HG03108 (cell line): ENCODE data around the gene ZNF835.
"Not testable (repeated sequence)": the region's sequence is repeated elsewhere in the genome, so short reads cannot be mapped to it uniquely, and the experiment has no call there.

Experiments
- ATAC-seq: cut with Tn5 transposase; IDR thresholded peaks from one replicate; pipeline ENCODE4 v1.9.1; 2021; ENCODE audit warnings: moderate library complexity; ENCODE audit not compliant: unreplicated experiment

ZNF835 gene

GRCh38 chr19:56671613-56671994, at the start of gene ZNF835:
ZNF835 (minus strand) TSS chr19:56671757; CDS start chr19:56665198, 6,559 bp downstream.
- no peak for ATAC-seq

GRCh38 chr19:56720281-56720680, 48.7 kb upstream of the ZNF835 start:
- ATAC-seq = no peak

- no peak for ATAC-seq
Measured at GRCh38 chr19:56718231-56718630, 46.7 kb upstream of the ZNF835 start.

- ATAC-seq = no peak
Measured at GRCh38 chr19:56712611-56713276, 41.2 kb upstream of the ZNF835 start.

- ATAC-seq = no peak
Measured at GRCh38 chr19:56710437-56710836, 38.9 kb upstream of the ZNF835 start.

- no peak for ATAC-seq
Measured at GRCh38 chr19:56707821-56708220, 36.3 kb upstream of the ZNF835 start.

GRCh38 chr19:56705939-56706338, 34.4 kb upstream of the ZNF835 start:
- ATAC-seq = no peak

GRCh38 chr19:56701895-56702294, 30.3 kb upstream of the ZNF835 start:
- no peak for ATAC-seq

- ATAC-seq = no peak
Measured at GRCh38 chr19:56699552-56699951, 28.0 kb upstream of the ZNF835 start.

- no peak for ATAC-seq
Measured at GRCh38 chr19:56692206-56692895, 20.8 kb upstream of the ZNF835 start.

- no peak for ATAC-seq
Measured at GRCh38 chr19:56690670-56691069, 19.1 kb upstream of the ZNF835 start.

GRCh38 chr19:56689198-56689597, 17.6 kb upstream of the ZNF835 start:
- no peak for ATAC-seq

GRCh38 chr19:56687031-56687430, 15.5 kb upstream of the ZNF835 start:
- ATAC-seq = no peak

GRCh38 chr19:56683116-56683515, 11.6 kb upstream of the ZNF835 start:
- no peak for ATAC-seq

- ATAC-seq = no peak
Measured at GRCh38 chr19:56681702-56682101, 10.1 kb upstream of the ZNF835 start.

GRCh38 chr19:56678205-56678604, 6.6 kb upstream of the ZNF835 start:
- ATAC-seq = no peak

- not testable (repeated sequence) for ATAC-seq
Measured at GRCh38 chr19:56672610-56673009, 1.1 kb upstream of the ZNF835 start.

- ATAC-seq = no peak
Measured at GRCh38 chr19:56670961-56671612, 470 bp downstream of the ZNF835 start.

- no peak for ATAC-seq
Measured at GRCh38 chr19:56670401-56670960, 1.1 kb downstream of the ZNF835 start.

GRCh38 chr19:56668676-56669075, 2.9 kb downstream of the ZNF835 start:
- ATAC-seq = no peak

GRCh38 chr19:56667311-56667870, 4.2 kb downstream of the ZNF835 start:
- no peak for ATAC-seq
